IMR-90 (cell line): ENCODE data around the gene SLC9A3. TPM values are rescaled to one million over a fixed set of nuclear protein-coding genes. Genes with fewer than 3 reads are reported as not detected.

Experiments used
- ATAC-seq: fragments of 200-7000 bp; cut with Tn5 transposase; 2 replicates; pipeline ENCODE4 v1.9.1; 2020; ENCODE audit warnings: low read depth, mild to moderate bottlenecking, moderate library complexity
- BruUV-seq: library from RNA; stranded (reverse); fragments of 400-500 nt; replicated peaks from 2 replicates; lab custom pipeline; 2021; lab: Mats Ljungman, UMichigan
- CTCF ChIA-PET: fragments of 300-600 bp; formaldehyde crosslinking; extraction: SDS; loops from one replicate; lab custom pipeline; 2021; ENCODE audit warnings: antibody characterized with exemption; lab: Yijun Ruan, JAX
- POLR2A ChIA-PET: fragments of 300-600 bp; sonication (Branson Sonifier 250); formaldehyde crosslinking; loops from one replicate; lab custom pipeline; 2022; ENCODE audit warnings: antibody characterized with exemption; ENCODE audit not compliant: unreplicated experiment; lab: Charles Lee
- DNase-seq: peaks from one replicate; pipeline ENCODE4 v3.0.0; 2013
- H2AFZ ChIP-seq: replicated peaks from 2 replicates; pipeline ENCODE3; 2013; ENCODE audit warnings: low read length, mild to moderate bottlenecking; ENCODE audit not compliant: poor library complexity
- H2AK5ac ChIP-seq: 2 replicates; pipeline ENCODE4 v1.6.1; 2013; ENCODE audit warnings: low read depth, low read length, inconsistent platforms
- H2AK9ac ChIP-seq: replicated peaks from 2 replicates; pipeline ENCODE3; 2013; ENCODE audit warnings: mild to moderate bottlenecking, low read depth, low read length, moderate library complexity; ENCODE audit not compliant: poor library complexity
- H2BK120ac ChIP-seq: 2 replicates; pipeline ENCODE4 v1.6.1; 2013; ENCODE audit warnings: low read depth, low read length, inconsistent platforms
- H2BK15ac ChIP-seq: 3 replicates; pipeline ENCODE4 v1.6.1; 2013; ENCODE audit warnings: low read depth, low read length, inconsistent platforms
- H2BK20ac ChIP-seq: 2 replicates; pipeline ENCODE4 v1.6.1; 2013; ENCODE audit warnings: low read depth, mild to moderate bottlenecking, inconsistent platforms, low read length, moderate library complexity
- H2BK5ac ChIP-seq: 2 replicates; pipeline ENCODE4 v1.6.1; 2013; ENCODE audit warnings: mild to moderate bottlenecking, low read depth, low read length, inconsistent platforms; ENCODE audit not compliant: poor library complexity, severe bottlenecking
- H3K14ac ChIP-seq: replicated peaks from 2 replicates; pipeline ENCODE4 v1.6.1; 2013; ENCODE audit warnings: low read depth, low read length, inconsistent platforms
- H3K18ac ChIP-seq: 2 replicates; pipeline ENCODE4 v1.6.1; 2013; ENCODE audit warnings: low read depth, low read length, control low read depth
- H3K23ac ChIP-seq: 2 replicates; pipeline ENCODE4 v1.6.1; 2013; ENCODE audit warnings: low read depth, low read length, inconsistent platforms
- H3K27ac ChIP-seq: 2 replicates; pipeline ENCODE4 v1.5.1; 2013; ENCODE audit warnings: mild to moderate bottlenecking, control low read depth, low read length; ENCODE audit not compliant: insufficient read depth
- H3K27me3 ChIP-seq: 2 replicates; pipeline ENCODE4 v1.6.1; 2013; ENCODE audit warnings: low read length; ENCODE audit not compliant: control insufficient read depth, insufficient read depth
- H3K36me3 ChIP-seq: 2 replicates; pipeline ENCODE4 v1.6.1; 2013; ENCODE audit warnings: low read length, mixed read lengths; ENCODE audit not compliant: control insufficient read depth, insufficient read depth
- H3K4ac ChIP-seq: 2 replicates; pipeline ENCODE4 v1.6.1; 2013; ENCODE audit warnings: low read depth, low read length, inconsistent platforms
- H3K4me1 ChIP-seq: 2 replicates; pipeline ENCODE4 v1.6.1; 2013; ENCODE audit warnings: low read length, mixed read lengths; ENCODE audit not compliant: control insufficient read depth, insufficient read depth
- H3K4me2 ChIP-seq: 2 replicates; pipeline ENCODE4 v1.6.1; 2013; ENCODE audit warnings: low read depth, mild to moderate bottlenecking, control low read depth, low read length, moderate library complexity
- H3K4me3 ChIP-seq: 2 replicates; pipeline ENCODE4 v1.5.1; 2013; ENCODE audit warnings: low read depth, mild to moderate bottlenecking, control low read depth, low read length, moderate library complexity; ENCODE audit not compliant: insufficient read depth
- H3K56ac ChIP-seq: 2 replicates; pipeline ENCODE4 v1.6.1; 2013; ENCODE audit warnings: low read length, inconsistent platforms; ENCODE audit not compliant: insufficient read depth; ENCODE audit errors: extremely low read depth
- H3K79me1 ChIP-seq, 2 experiments: 2 replicates each; pipeline ENCODE4 v1.6.1; 2013; ENCODE audit warnings: low read length in 2 of 2, inconsistent platforms in 1 of 2, low read depth in 1 of 2
- H3K9ac ChIP-seq: 2 replicates; pipeline ENCODE4 v1.6.1; 2013; ENCODE audit warnings: low read depth, low read length, control low read depth
- H3K9me1 ChIP-seq: 2 replicates; pipeline ENCODE4 v1.6.1; 2013; ENCODE audit warnings: low read length, inconsistent platforms; ENCODE audit not compliant: insufficient read depth
- H3K9me3 ChIP-seq: 2 replicates; pipeline ENCODE4 v1.6.1; 2013; ENCODE audit warnings: low read length; ENCODE audit not compliant: control insufficient read depth, insufficient read depth
- H4K20me1 ChIP-seq: 2 replicates; pipeline ENCODE4 v1.6.1; 2013; ENCODE audit warnings: low read length, inconsistent platforms; ENCODE audit not compliant: insufficient read depth
- H4K5ac ChIP-seq: 2 replicates; pipeline ENCODE4 v1.6.1; 2013; ENCODE audit warnings: mild to moderate bottlenecking, low read depth, low read length, control low read depth
- H4K8ac ChIP-seq, 2 experiments: 2 replicates each; pipeline ENCODE4 v1.6.1; 2013; ENCODE audit warnings: low read depth in 2 of 2, low read length in 2 of 2, control low read depth in 1 of 2, inconsistent platforms in 1 of 2
- H4K91ac ChIP-seq: 2 replicates; pipeline ENCODE4 v1.6.1; 2013; ENCODE audit warnings: low read depth, low read length, inconsistent platforms; ENCODE audit not compliant: insufficient read depth
- MAZ ChIP-seq: IDR thresholded peaks from 2 replicates; pipeline ENCODE4 v1.6.1; 2012; ENCODE audit warnings: low read depth, mild to moderate bottlenecking, low read length, improper control_type of control experiment, moderate library complexity, borderline replicate concordance
- NFE2L2 ChIP-seq: fragments of 150-350 bp; IDR thresholded peaks from 2 replicates; pipeline ENCODE4 v1.6.1; 2016; ENCODE audit warnings: low read depth, mild to moderate bottlenecking, low read length
- RAD21 ChIP-seq: IDR thresholded peaks from 2 replicates; pipeline ENCODE4 v1.6.1; 2012; ENCODE audit warnings: low read length, improper control_type of control experiment
- WGBS, 2 experiments: methylation state at CpG; one replicate each; pipeline versions ENCODE4 v1.1.5 to v1.1.7; 2013; ENCODE audit warnings: missing lambda C conversion rate in 2 of 2; ENCODE audit not compliant: insufficient read length in 1 of 2; ENCODE audit errors: extremely low coverage in 2 of 2; 5-methylcytosine and 5-hydroxymethylcytosine counted together
- dilution Hi-C: fragments of 300-500 bp; cut with HindIII; formaldehyde crosslinking; loops from one replicate; pipeline ENCODE4 v1.14.3; 2018; ENCODE audit warnings: low sequenced_read_pairs; ENCODE audit not compliant: unreplicated experiment
- in situ Hi-C: fragments of 300-500 bp; cut with MboI; formaldehyde crosslinking; loops from 3 replicates; pipeline ENCODE4 v1.14.3; 2019; ENCODE audit warnings: low sequenced_read_pairs, inconsistent platforms, mixed read lengths
- intact Hi-C: fragments of 100-400 bp; cut with micrococcal nuclease; formaldehyde crosslinking; loops from 2 replicates; pipeline ENCODE4 v1.10.0; 2022
- polyA plus RNA-seq, 3 experiments: library from polyadenylated mRNA; depleted of rRNA; stranded (reverse); fragments of >200 nt; gene quantifications; 2 replicates each; pipeline ENCODE4 v1.2.3, GENCODE V29; 2012; ENCODE audit warnings: low replicate concordance in 1 of 3
- total RNA-seq: library from RNA; depleted of rRNA; stranded (reverse); fragments of >200 nt; gene quantifications from 2 replicates; pipeline ENCODE4 v1.2.3, GENCODE V29; 2012

The SLC9A3 gene
- total and polyA plus RNA-seq, 2 of the 4 experiments (the other 2 are of a cell fraction): 0.72 to 1.5 TPM

GRCh38 chr5:541539-542318 is 17.5 kb upstream of the SLC9A3 start:
- intact Hi-C loops: no loop called here
- H3K27me3 ChIP-seq: peaks cover 34% of the 10 kb centered on the region
- no peaks in the 10 kb centered on the region for H4K20me1 ChIP-seq
- in situ Hi-C loops: no loop called here
- WGBS, 2 experiments: 81% methylated on average over 15 of the region's 24 CpGs; no CpG with 5 or more reads in 1 of the 2 experiments
- no peak overlapping the region for H2AFZ ChIP-seq
- no peaks in the 10 kb centered on the region; the same call in 1 of the 2 replicates for H3K4me1 ChIP-seq
- dilution Hi-C loops: no loop called here
- H3K23ac ChIP-seq: no peak overlapping the region
- H3K9me3 ChIP-seq: peaks cover 2% of the 10 kb centered on the region; the same call in 1 of the 2 replicates
- no peak overlapping the region for H3K9ac ChIP-seq
- H4K91ac ChIP-seq: no peak overlapping the region
- BruUV-seq: no TSS peak
- no peaks in the 10 kb centered on the region for H3K36me3 ChIP-seq
- H2BK20ac ChIP-seq: no peak overlapping the region
- no peak overlapping the region for H3K4me2 ChIP-seq
- no peaks in the 10 kb centered on the region for H3K79me1 ChIP-seq
- no peak overlapping the region for H3K4me3 ChIP-seq
- H3K9me1 ChIP-seq: no peaks in the 10 kb centered on the region
- H3K18ac ChIP-seq: no peak overlapping the region
- no peak overlapping the region for H2AK9ac ChIP-seq
- H3K14ac ChIP-seq: no peak overlapping the region
- no peak overlapping the region for H2BK5ac ChIP-seq
- H4K5ac ChIP-seq: no peak overlapping the region
- H4K8ac ChIP-seq: no peak overlapping the region
- H2AK5ac ChIP-seq: no peak overlapping the region
- H3K4ac ChIP-seq: no peak overlapping the region
- ATAC-seq: no peak
- ChIA-PET POLR2A (no interaction called here), CTCF (no interaction called here)
- no peak for DNase-seq
- no peak overlapping the region for H2BK120ac ChIP-seq
- H3K27ac ChIP-seq: no peak overlapping the region
- no peak overlapping the region for H2BK15ac ChIP-seq
- TF ChIP-seq NFE2L2 (no peak), MAZ (no peak), RAD21 (no peak)
- H3K56ac ChIP-seq: no peak overlapping the region
